PC-9 (cell line): ENCODE results near the gene TMEM200B.

ENCODE experiments used
- CTCF ChIP-seq: fragments of 200-600 bp; sonication (generic); conservative IDR thresholded peaks from 2 replicates; pipeline ENCODE4 v1.6.1; 2017; ENCODE audit warnings: mixed run types, antibody characterized with exemption, mild to moderate bottlenecking, moderate library complexity
- EZH2 ChIP-seq: fragments of 200-600 bp; sonication (generic); IDR thresholded peaks from 2 replicates; pipeline ENCODE4 v1.8.0; 2017; ENCODE audit warnings: antibody characterized with exemption, low read depth

GRCh38 chr1:29123053-29123886 is 433 bp downstream of the TMEM200B start:
- TF ChIP-seq CTCF (no peak), EZH2 (no peak)
